Calu3 (cell line): Measurements from ENCODE around the gene PLPP2. TPM values are rescaled to one million over a fixed set of nuclear protein-coding genes. Genes with fewer than 3 reads are reported as not detected.

Experiments
- BruUV-seq: library from RNA; stranded (reverse); fragments of 400-500 nt; replicated peaks from 2 replicates; lab custom pipeline; 2021; lab: Mats Ljungman, UMichigan
- CTCF ChIA-PET: fragments of 300-600 bp; sonication (Branson Sonifier 250); formaldehyde crosslinking; loops from one replicate; lab custom pipeline; 2022; ENCODE audit warnings: antibody characterized with exemption; lab: Charles Lee
- DNase-seq: peaks from one replicate; pipeline ENCODE4 v3.0.0; 2022
- H3K27ac Mint-ChIP-seq: one replicate; pipeline ENCODE4 v1.8.0; 2022; ENCODE audit warnings: mixed read lengths; ENCODE audit not compliant: unreplicated experiment
- H3K27me3 Mint-ChIP-seq: one replicate; pipeline ENCODE4 v1.8.0; 2022; ENCODE audit warnings: mixed read lengths; ENCODE audit not compliant: unreplicated experiment
- H3K36me3 Mint-ChIP-seq: one replicate; pipeline ENCODE4 v1.8.0; 2022; ENCODE audit warnings: mild to moderate bottlenecking, moderate library complexity, mixed read lengths; ENCODE audit not compliant: insufficient read depth, unreplicated experiment
- H3K4me1 Mint-ChIP-seq: one replicate; pipeline ENCODE4 v1.8.0; 2022; ENCODE audit warnings: mild to moderate bottlenecking, low read depth, mixed read lengths; ENCODE audit not compliant: unreplicated experiment
- H3K4me3 Mint-ChIP-seq: one replicate; pipeline ENCODE4 v1.8.0; 2022; ENCODE audit warnings: mild to moderate bottlenecking, low read depth, moderate library complexity, mixed read lengths; ENCODE audit not compliant: unreplicated experiment
- H3K9me3 Mint-ChIP-seq: one replicate; pipeline ENCODE4 v1.8.0; 2022; ENCODE audit warnings: low read depth, mixed read lengths; ENCODE audit not compliant: unreplicated experiment
- intact Hi-C: fragments of 100-400 bp; cut with micrococcal nuclease; formaldehyde crosslinking; loops from one replicate; pipeline ENCODE4 v1.10.0; 2022; ENCODE audit not compliant: unreplicated experiment
- total RNA-seq: library from RNA; stranded (reverse); gene quantifications from 2 replicates; pipeline ENCODE4 v1.2.3, GENCODE V29; 2022
- TF ChIP-seq, protein P1 (sequence below): fragments of 200-600 bp; IDR thresholded peaks from one replicate; pipeline ENCODE4 v1.8.0; 2022; ENCODE audit warnings: antibody characterized with exemption; ENCODE audit not compliant: unreplicated experiment

The PLPP2 gene
- total RNA-seq, 1 experiment from 2014 or later = 126 TPM

DNA sequence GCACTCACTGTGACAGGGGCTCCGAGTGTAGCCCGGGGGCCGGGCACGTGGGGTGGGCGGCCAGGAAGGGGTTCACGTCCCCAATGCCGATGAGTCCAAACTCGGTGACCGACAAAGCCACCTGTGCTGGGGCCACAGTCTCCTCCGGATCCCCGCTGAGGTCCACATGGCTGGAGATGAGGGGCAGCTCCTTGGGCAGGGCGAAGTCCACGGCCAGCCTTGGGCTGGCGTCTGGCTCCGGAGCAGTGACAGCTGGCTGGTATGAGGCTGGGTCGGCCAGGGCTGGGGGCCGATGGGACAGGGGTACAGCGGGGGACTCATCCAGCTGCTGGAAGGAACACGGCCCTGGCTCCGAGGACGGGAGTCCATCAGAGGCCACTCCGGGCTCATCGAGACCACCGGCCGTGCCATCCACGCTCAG lies 15.9 kb upstream of the PLPP2 start:
- DNase-seq = no peak
- TF ChIP-seq, protein P1, sequence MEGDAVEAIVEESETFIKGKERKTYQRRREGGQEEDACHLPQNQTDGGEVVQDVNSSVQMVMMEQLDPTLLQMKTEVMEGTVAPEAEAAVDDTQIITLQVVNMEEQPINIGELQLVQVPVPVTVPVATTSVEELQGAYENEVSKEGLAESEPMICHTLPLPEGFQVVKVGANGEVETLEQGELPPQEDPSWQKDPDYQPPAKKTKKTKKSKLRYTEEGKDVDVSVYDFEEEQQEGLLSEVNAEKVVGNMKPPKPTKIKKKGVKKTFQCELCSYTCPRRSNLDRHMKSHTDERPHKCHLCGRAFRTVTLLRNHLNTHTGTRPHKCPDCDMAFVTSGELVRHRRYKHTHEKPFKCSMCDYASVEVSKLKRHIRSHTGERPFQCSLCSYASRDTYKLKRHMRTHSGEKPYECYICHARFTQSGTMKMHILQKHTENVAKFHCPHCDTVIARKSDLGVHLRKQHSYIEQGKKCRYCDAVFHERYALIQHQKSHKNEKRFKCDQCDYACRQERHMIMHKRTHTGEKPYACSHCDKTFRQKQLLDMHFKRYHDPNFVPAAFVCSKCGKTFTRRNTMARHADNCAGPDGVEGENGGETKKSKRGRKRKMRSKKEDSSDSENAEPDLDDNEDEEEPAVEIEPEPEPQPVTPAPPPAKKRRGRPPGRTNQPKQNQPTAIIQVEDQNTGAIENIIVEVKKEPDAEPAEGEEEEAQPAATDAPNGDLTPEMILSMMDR = no peak
- BruUV-seq = no TSS peak
- CTCF ChIA-PET = no interaction called here
- H3K9me3 Mint-ChIP-seq = no peaks in the 10 kb centered on the region
- no peaks in the 10 kb centered on the region for H3K27me3 Mint-ChIP-seq
- H3K36me3 Mint-ChIP-seq = peaks cover 19% of the 10 kb centered on the region
- no peak overlapping the region for H3K4me3 Mint-ChIP-seq
- no peak overlapping the region for H3K27ac Mint-ChIP-seq
- no peaks in the 10 kb centered on the region for H3K4me1 Mint-ChIP-seq
- intact Hi-C loops = no loop called here

DNA sequence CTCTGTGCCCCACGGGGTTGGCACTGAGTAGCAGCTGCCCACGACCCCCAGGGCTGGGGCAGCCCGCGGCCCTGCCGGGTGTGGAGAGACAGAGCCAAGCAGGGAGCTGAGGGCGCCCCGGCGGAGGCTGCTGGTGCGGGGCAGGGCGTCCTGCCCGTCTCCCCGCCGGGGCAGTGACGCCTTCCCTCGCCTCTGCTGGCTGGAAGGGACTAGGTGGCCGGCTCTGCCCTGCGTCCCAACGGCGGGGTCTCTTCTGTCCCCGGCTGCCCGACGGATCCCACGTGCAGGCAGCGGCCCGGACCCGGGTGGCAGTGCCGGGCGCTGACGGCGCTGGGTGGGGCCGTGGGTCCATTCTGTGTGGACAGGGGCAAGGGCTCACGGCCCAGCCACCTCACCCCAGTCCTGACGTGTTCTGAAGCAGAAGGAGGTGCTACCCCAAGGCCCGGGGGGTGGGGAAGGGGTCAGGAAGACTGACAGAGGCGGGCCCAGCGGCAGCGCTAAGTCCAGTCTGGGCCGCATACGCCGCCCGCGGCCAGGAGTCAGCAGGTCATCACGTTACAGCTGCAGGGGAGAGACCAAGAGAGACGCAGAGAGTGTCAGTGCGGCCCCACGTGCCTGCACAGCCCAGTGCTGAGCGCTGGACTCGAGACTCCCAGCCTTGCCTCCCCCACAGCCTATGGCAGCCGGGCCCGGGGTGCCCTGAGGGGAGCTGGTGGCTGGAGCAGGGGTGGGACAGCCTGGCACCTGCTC lies 15.1 kb upstream of the PLPP2 start:
- BruUV-seq = no TSS peak
- intact Hi-C loops = no loop called here
- CTCF ChIA-PET = no interaction called here

DNA sequence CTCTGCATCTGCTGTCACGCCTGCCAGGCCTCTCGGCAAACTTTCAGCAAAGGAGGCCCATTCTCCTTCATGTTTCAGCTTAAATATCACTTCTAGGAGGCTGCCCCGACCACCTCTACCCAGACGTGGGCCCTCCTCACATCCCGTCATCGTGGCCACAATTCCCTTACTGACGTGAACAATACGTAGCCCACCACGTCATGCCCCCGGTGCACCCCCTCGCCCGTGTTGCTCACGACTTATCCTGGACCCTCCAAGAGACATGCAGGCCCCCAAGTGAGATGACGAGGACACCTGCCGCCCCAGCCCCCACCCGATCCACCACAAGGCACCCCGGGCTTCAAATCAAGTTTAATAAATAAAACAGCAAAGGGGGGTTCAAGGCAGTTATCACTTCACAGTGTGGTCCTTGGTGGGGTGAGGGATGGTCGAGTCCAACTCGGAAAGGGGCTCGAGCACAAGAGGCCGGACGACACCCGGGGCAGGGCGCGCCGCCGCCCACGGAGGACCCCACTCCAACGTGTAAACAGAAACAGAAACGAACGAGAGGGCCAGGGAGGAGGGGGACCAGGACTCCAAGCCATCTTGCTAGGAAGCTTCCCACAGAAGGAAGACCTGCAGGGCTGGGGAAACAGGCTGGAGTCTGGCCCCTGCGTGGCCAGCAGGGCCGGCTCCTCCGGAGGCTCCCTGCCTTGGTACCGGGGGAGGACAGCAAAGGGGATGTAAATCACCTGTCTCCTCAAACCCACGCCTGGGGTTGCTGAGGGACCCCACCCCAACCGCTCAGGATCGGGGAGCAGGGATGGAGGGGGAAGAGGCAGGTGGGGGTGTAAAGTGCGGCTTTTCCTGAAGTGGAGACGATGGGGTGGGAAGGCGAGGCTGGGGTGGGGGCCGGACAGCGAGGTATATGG lies 14.3 kb upstream of the PLPP2 start:
- intact Hi-C loops = no loop called here
- CTCF ChIA-PET = no interaction called here
- TSS peak; percentile 29 for BruUV-seq
- no peak overlapping the region for H3K27ac Mint-ChIP-seq
- TF ChIP-seq, protein P1 = no peak
- no peak for DNase-seq
- H3K4me3 Mint-ChIP-seq = no peak overlapping the region
- H3K36me3 Mint-ChIP-seq = peaks cover 12% of the 10 kb centered on the region
- H3K9me3 Mint-ChIP-seq = no peaks in the 10 kb centered on the region
- no peaks in the 10 kb centered on the region for H3K27me3 Mint-ChIP-seq
- H3K4me1 Mint-ChIP-seq = no peaks in the 10 kb centered on the region

More for the DNA sequence above, 15.1 kb upstream of the PLPP2 start:
- Mint-ChIP-seq H3K9me3 (no peaks in the 10 kb centered on the region), H3K36me3 (peaks cover 14% of the 10 kb centered on the region), H3K27me3 (no peaks in the 10 kb centered on the region), H3K4me3 (no peak overlapping the region), H3K4me1 (no peaks in the 10 kb centered on the region), H3K27ac (no peak overlapping the region)
- DNase-seq = no peak
- TF ChIP-seq, protein P1 = no peak

DNA sequence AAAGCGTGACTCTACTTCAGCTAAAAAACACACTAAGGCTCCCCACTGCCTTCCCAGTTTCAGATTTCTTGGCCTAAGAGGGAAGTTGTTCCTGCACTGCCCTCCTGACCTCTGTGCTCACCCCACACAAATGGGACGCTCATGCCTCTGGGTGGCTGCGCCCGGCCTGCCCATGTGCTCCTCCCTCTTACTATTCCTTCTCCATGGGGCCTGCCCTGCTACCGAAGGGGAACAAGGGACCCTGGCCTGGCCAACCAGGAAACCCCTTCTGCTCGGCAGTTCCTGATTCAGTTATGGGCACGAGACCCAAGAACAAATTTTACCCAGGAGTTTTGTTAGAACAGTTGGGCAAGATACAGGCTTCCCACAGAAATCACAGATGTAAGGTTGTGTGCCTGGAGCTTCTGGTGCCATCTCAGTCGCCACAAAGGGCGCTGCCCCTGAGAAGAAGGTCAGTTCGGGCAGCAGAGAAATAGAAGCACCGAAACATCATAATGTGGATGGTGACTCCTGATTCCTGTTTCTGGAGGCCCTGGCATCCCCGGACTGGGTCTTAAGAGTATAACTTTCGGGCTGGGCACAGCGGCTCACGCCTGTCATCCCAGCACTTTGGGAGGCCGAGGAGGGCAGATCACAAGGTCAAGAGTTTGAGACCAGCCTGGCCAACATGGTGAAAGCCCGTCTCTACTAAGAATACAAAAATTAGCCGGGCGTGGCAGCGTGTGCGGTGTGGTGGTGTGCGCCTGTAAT lies 5.4 kb upstream of the PLPP2 start:
- peaks cover 15% of the 10 kb centered on the region for H3K36me3 Mint-ChIP-seq
- no peak overlapping the region for H3K27ac Mint-ChIP-seq
- TF ChIP-seq, protein P1 = no peak
- no TSS peak for BruUV-seq
- DNase-seq = no peak
- peaks cover 17% of the 10 kb centered on the region for H3K4me1 Mint-ChIP-seq
- H3K4me3 Mint-ChIP-seq = no peak overlapping the region
- no peaks in the 10 kb centered on the region for H3K27me3 Mint-ChIP-seq
- intact Hi-C loops = no loop called here
- no peaks in the 10 kb centered on the region for H3K9me3 Mint-ChIP-seq
- CTCF ChIA-PET = no interaction called here
